Measurements from ENCODE around the gene SPSB1.

The SPSB1 gene

GRCh38 chr1:9260059-9260766 is 32.5 kb upstream of the SPSB1 start:
- Histone ChIP-seq H3K4me3 (ENCODE audit: low read depth, low read length) (no peak overlapping the region), H3K36me3 (ENCODE audit: control insufficient read depth in 2 of 2, insufficient read depth in 1 of 2, low read length in 2 of 2) (peaks cover 0 to 55% of the 10 kb centered on the region in 2 experiments; a peak in 1 of 3 replicates), H3K4me1 (ENCODE audit: control insufficient read depth, insufficient read depth, low read length) (no peaks in the 10 kb centered on the region), H3K27ac (ENCODE audit: extremely low read depth, low read depth, low read length) (no peak overlapping the region), H3K9me3 (ENCODE audit: control insufficient read depth, insufficient read depth, low read depth, low read length) (no peaks in the 10 kb centered on the region)
- ChIA-PET CTCF (no interaction called here), POLR2A (no interaction called here)
- TF ChIP-seq HOXA7 (CRISPR knock-in tag; IDR thresholded peaks at IDR 0.05; ENCODE audit: borderline replicate concordance) (no peak), ZNF555 (tag by site-specific recombination; conservative IDR thresholded peaks at IDR 0.05) (no peak), ZNF211 (tag by site-specific recombination; IDR thresholded peaks at IDR 0.05; ENCODE audit: low read depth) (0 out of 2 replicates have a peak, but pooled peaks have one; percentile 33), ZNF324 (tag by site-specific recombination; IDR thresholded peaks at IDR 0.05) (no peak), ZNF580 (tag by site-specific recombination; IDR thresholded peaks at IDR 0.05) (no peak), ZNF777 (tag by site-specific recombination; IDR thresholded peaks at IDR 0.05; ENCODE audit: borderline replicate concordance) (no peak), GLI2 (tag by site-specific recombination; IDR thresholded peaks at IDR 0.05; ENCODE audit: borderline replicate concordance, low read depth) (no peak), ZNF600 (tag by site-specific recombination; IDR thresholded peaks at IDR 0.05) (peak; percentile 97), SP3 (tag by site-specific recombination; IDR thresholded peaks at IDR 0.05) (no peak), ZNF10 (tag by site-specific recombination; IDR thresholded peaks at IDR 0.05) (no peak), YY1 (tag by site-specific recombination; IDR thresholded peaks at IDR 0.05) (no peak), ZNF596 (tag by site-specific recombination; IDR thresholded peaks at IDR 0.05) (no peak), KLF8 (tag by site-specific recombination; IDR thresholded peaks at IDR 0.05) (no peak)

GRCh38 chr1:9261496-9261895 is 31.2 kb upstream of the SPSB1 start:
- ChIA-PET POLR2A (no interaction called here), CTCF (no interaction called here)
- Histone ChIP-seq H3K36me3 (ENCODE audit: control insufficient read depth in 2 of 2, insufficient read depth in 1 of 2, low read length in 2 of 2) (peaks cover 0 to 56% of the 10 kb centered on the region in 2 experiments; a peak in 1 of 3 replicates), H3K27ac (ENCODE audit: extremely low read depth, low read depth, low read length) (no peak overlapping the region), H3K9me3 (ENCODE audit: control insufficient read depth, insufficient read depth, low read depth, low read length) (no peaks in the 10 kb centered on the region), H3K4me3 (ENCODE audit: low read depth, low read length) (no peak overlapping the region), H3K4me1 (ENCODE audit: control insufficient read depth, insufficient read depth, low read length) (no peaks in the 10 kb centered on the region)
- TF ChIP-seq ZNF626 (tag by site-specific recombination; IDR thresholded peaks at IDR 0.05): no peak
- TF ChIP-seq PATZ1 (tag by site-specific recombination; IDR thresholded peaks at IDR 0.05): no peak
- no peak for TF ChIP-seq WT1 (tag by site-specific recombination; IDR thresholded peaks at IDR 0.05)
- no peak for TF ChIP-seq ZNF645 (tag by site-specific recombination; IDR thresholded peaks at IDR 0.05)
- TF ChIP-seq ZSCAN4 (tag by site-specific recombination; IDR thresholded peaks at IDR 0.05): no peak
- TF ChIP-seq MEIS1 (CRISPR knock-in tag; IDR thresholded peaks at IDR 0.05; ENCODE audit: borderline replicate concordance): no peak
- TF ChIP-seq ZNF704 (tag by site-specific recombination; IDR thresholded peaks at IDR 0.05): no peak
- TF ChIP-seq SALL2 (tag by site-specific recombination; IDR thresholded peaks at IDR 0.05; ENCODE audit: borderline replicate concordance): no peak
- TF ChIP-seq ZFP69B (tag by site-specific recombination; IDR thresholded peaks at IDR 0.05): no peak
- TF ChIP-seq KLF17 (tag by site-specific recombination; IDR thresholded peaks at IDR 0.05): no peak
- no peak for TF ChIP-seq ZBTB11 (tag by site-specific recombination; conservative IDR thresholded peaks at IDR 0.05; ENCODE audit: low read depth)
- TF ChIP-seq ZNF16 (tag by site-specific recombination; IDR thresholded peaks at IDR 0.05; ENCODE audit: low read depth): no peak
